NCI-H510A treated with DMSO at 0.1 percent for 48 hours (cell line): ENCODE measurements around the gene A4GALT.
"Not testable (repeated sequence)": the region's sequence is repeated elsewhere in the genome, so short reads cannot be mapped to it uniquely, and the experiment has no call there.

Source experiments
- DNase-seq: peaks from one replicate; lab custom pipeline; 2025; lab: John Stamatoyannopoulos, UW

A4GALT gene, protein sequence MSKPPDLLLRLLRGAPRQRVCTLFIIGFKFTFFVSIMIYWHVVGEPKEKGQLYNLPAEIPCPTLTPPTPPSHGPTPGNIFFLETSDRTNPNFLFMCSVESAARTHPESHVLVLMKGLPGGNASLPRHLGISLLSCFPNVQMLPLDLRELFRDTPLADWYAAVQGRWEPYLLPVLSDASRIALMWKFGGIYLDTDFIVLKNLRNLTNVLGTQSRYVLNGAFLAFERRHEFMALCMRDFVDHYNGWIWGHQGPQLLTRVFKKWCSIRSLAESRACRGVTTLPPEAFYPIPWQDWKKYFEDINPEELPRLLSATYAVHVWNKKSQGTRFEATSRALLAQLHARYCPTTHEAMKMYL

GRCh38 chr22:42720263-42721044, at the start of gene A4GALT:
TSS of gene A4GALT (minus strand) at chr22:42720870. CDS start at chr22:42693951, 26,919 bp downstream.
- no peak for DNase-seq

DNA sequence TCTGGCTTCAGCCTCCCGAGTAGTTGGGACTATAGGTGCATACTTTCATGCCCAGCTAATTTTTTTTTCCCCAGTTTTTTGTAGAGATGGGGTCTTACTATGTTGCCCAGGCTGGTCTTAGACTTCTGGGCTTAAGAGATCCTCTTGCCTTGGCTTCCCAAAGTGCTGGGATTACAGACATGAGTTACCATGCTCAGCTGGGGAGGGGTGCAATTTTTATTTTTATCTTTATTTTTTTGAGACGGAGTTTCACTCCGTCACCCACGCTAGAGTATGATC, 49.7 kb upstream of the A4GALT start:
- DNase-seq, result no peak

DNA sequence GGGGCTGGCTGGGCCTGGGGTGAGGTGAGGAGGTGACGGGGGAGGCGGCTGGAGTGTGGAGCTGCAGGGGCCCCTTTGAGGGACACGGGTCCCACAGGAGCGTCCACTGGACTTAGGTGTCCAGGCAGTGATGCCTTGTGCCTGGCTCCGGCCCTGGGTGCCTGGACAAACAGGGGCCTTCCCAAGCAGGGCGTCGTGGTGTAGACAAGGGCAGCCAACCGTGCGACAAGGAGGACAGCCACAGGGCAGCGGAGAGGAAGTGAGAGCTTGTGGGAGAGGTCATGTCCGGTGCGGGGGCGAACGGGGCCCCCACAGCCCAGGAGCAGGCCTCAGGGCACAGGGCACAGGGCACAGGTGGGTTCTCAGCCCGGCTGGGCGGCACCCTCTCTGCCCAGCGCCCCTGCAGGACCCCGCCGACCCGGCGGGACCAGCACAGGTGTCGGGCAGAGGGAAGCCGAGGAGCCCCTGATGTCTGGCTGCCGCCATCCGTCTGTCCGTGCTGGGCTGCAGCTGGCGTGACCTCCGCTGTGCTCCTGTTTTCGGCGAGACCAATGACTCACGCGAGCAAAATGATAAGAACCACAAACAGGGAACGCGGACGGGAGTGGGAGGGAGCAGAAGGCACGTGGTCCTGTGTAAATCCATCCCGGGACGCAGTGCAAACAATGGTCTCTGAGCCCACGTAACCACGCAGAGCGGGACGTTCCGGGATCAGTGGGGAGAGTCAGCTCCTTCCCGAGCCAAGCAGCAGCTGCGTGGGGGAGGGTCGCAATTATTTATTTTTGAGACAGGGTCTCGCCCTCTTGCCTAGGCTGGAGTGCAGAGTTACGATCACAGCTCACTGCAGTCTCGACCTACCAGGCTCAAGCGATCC, 49.1 kb upstream of the A4GALT start:
- no peak for DNase-seq

DNA sequence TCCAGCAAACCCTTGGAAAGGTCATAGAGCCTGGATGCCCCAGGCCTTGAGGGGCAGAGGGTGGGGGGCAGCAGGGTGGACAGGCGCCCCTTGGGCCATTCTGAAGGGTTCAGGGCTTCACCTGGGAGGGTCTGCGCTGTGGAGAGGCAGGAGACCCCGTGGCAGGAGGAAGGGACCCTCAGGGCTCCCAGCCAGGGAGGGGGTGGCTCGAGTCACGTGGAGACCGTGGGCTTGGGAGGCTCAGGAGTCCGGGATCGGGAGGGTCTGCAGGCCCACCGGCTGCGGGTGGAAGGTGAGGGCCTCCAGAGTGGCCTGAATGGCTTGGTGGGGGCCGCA, 48.5 kb upstream of the A4GALT start:
- DNase-seq, result no peak

DNA sequence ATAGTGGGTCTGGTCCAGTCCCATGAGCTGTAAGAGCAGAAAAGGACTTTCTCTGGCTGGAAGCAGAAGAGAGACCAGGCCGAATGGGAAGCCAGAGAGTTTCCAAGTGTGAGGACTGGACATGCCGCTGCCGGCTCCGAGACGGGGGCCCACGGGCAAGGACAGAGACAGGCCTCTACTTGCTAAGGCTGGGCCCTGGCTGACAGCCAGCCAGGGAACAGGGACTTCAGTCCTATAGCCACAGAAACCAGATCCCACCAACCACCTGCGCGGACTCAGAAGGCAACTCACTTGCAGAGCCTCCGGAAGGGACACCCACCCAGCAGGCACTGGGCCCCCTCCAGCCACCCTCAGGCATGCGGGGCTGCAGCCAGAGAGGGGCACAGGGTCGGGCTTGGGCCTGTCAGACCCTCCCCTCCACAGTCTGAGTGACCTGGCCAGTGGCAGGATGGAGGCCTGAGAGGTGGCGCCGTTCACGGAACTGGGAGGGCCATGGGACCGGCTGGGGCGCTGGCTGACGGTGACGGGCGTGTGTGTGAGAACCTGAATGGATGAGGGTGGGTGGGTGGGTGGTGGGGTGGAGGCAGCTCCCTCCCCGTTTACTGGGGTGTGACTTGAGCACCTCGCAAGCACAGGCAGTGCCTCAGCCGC, 47.8 kb upstream of the A4GALT start:
- DNase-seq, result no peak

DNA sequence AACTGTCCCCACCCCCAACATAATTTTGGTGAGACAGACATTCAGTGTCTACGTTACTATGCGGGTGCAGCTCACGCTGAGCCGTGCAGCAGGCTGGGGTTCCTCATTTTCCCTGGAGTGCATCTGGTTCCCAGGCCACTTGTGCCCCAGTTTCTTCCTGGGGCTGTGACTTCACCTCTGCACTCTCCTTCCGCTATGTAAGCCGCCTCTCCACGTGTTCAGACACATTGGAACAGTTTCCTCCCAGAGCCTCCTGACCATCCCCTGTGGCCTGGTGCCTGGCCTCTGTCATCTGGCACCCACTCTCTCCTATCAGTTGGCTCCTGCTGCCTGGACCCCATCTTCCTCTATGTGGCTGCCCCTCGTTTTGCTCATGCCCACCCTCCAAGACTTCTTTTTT, 46.2 kb upstream of the A4GALT start:
- DNase-seq, result no peak

DNA sequence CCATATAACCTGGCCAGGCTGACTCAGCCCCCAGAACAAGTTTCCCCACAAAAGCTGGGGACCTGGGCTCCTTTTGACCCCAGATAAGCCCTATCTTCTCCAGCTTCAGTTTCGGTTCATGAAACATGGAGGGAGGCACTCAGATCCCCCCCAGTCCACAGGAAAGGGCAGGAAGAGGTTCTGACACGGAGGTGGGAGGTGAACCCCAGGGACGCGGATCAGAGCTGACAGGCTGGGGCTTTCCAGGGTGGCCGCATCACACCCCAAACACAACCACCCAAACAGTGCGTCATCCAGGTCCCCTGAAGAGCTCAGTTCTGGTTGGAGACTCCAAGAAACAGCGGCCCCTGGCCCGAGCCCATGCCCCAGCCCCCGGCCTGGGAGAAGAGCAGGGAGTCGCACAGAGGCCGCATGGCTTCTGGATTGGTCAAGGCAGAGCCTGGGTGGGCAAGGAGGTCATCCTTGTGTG, 44.3 kb upstream of the A4GALT start:
- no peak for DNase-seq

DNA sequence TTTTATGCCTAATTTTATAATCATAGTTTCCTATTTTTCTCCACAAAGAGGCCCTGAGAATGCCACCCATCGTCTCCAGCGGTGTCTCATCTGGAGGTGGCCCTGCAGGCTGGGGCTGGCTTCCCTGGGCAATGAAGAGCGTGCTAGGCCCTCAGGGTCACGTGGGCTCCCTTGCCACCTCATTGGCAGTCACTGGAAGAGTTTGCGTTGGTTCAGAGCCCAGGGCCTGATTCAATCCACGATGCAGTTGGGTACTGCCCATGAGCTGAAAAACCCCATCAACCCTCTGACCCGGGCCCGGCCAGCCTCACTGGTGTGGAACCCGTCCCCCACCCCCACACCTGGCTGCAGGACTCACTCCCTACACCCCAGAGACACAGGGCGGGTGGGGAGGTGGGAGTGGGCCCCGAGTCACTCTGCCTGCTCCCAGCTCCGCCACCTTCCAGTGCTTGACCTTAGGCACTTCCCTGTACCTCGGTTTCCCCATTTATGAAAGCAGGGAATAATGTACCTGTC, 43.4 kb upstream of the A4GALT start:
- DNase-seq, result no peak

DNA sequence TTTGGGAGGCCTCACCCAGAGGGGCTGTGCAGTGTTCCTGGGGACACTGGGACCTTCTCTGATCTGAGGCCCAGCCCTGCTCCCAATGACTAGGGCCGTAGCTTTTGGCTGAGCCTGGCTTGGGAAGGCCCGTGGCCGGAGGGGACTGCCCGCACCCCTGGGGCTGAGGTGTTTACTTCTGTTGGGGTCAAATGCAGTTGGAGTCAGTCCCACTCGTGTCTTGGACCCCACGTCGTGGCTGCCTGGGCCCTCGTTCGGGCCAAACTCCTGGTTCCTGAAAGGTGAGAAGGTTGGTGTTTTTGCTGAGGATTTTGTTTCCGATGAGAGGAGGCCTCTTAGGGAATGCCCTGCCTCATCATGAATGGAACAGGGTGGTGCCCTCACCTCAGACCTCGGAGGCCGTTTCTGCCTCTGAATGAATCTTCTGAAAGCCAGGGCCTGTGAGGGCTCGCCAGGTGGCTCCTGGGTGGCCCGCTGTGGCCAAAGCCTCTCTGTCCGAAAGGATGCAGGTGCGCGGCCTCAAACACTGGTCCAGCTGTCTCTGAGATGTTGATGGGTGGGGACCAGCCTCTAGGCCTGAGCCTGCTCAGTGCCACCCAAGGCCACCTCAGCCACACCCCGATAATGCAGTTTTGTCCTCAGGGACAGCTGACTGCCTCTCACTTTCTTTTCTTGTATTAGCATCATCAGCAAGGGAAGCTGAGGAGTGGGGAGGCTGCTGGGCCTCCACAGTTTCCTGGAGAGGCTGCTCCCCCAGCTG, 40.3 kb upstream of the A4GALT start:
- no peak for DNase-seq

GRCh38 chr22:42758931-42759629, 38.4 kb upstream of the A4GALT start:
- DNase-seq, result no peak

- DNase-seq, result not testable (repeated sequence)
These were observed 34.9 kb upstream of the A4GALT start for GRCh38 chr22:42755553-42755952.

DNA sequence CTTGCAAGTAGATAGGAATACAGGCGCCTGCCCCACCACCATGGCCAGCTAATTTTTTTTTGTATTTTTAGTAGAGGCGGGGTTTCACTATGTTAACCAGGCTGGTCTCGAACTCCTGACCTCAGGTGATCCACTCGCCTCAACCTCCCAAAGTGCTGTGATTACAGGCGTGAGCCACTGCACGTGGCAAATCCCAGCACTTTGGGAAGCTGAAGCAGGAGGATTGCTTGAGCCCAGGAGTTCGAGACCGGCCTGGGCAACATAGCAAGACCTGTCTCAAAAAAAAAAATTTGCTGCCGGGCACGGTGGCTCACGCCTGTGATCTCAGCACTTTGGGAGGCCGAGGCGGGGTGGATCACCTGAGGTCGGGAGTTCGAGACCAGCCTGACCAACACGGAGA, 34.5 kb upstream of the A4GALT start:
- DNase-seq, result not testable (repeated sequence)

- DNase-seq, result no peak
These were observed 34.0 kb upstream of the A4GALT start for GRCh38 chr22:42754658-42755057.

- no peak for DNase-seq
These were observed 32.2 kb upstream of the A4GALT start for GRCh38 chr22:42752912-42753311.

DNA sequence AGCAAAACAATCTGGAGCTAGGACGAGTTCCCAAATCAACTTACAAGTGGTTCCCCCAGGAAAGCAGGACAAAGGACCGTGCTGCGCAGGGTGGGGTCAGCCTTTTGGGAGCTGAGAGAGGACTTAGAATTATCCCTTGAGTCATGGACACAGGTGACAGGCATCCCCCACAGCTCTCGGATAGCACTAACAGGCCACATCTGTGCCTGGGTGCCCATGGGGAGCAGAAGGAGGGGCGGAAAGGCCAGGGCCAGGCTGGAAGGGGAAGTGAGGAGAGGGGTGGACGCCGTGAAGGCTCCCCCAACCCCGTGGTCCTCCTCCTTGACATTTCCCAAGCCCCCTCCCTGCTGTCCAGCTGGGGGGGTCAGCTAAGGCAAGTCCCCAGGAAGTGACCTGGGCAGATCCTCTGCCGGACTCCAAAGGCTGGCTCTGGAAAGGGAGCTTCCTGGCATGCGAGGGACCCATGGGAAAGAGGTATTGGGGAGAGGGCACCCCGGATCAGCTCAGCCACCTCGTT, 31.6 kb upstream of the A4GALT start:
- no peak for DNase-seq

GRCh38 chr22:42750421-42750820, 29.8 kb upstream of the A4GALT start:
- DNase-seq, result not testable (repeated sequence)

GRCh38 chr22:42747701-42748513, 27.2 kb upstream of the A4GALT start:
- no peak for DNase-seq

GRCh38 chr22:42745118-42745517, 24.4 kb upstream of the A4GALT start:
- no peak for DNase-seq

DNA sequence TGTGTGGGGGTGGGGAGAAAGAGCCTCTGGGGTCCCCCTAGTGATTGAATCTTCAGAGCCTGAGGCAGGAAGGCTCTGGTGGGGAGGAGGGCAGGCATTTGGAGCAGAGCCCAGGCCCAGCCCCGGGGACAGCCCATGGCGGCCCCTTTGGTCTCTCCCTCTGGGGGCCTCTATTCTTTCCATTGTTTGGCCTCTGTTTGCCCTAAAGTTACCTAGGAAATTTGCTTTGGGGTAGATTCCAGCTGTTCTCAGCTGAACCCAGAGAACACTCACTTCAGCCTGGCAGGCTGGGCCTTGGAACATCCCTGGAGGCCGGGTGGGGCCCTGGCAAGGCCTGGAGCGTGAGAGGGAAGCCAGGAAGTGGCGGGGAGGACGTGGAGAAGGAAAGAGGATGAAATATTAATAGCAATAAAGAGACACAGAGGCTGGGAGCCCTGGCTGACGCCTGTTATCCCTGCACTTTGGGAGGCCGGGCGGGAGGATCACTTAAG, 22.9 kb upstream of the A4GALT start:
- DNase-seq, result no peak
